Prostate gland (tissue), 2 donors: Measurements from ENCODE around the gene FXYD6. TPM values are rescaled to one million over a fixed set of nuclear protein-coding genes. Genes with fewer than 3 reads are reported as not detected.

Source experiments
- DNase-seq: peaks from one replicate; pipeline ENCODE4 v3.0.0-alpha.2; 2019; ENCODE audit warnings: low spot score
- H3K27ac ChIP-seq, 2 donors: fragments of 200-600 bp; sonication (generic); 2 replicates each; pipeline ENCODE4 v1.5.1; 2017 to 2019
- H3K27me3 ChIP-seq: fragments of 200-600 bp; sonication (generic); replicated peaks from 2 replicates; pipeline ENCODE4 v1.5.1; 2019; ENCODE audit not compliant: insufficient read depth
- H3K36me3 ChIP-seq, 2 donors: fragments of 200-600 bp; sonication (generic); 1 replicate in 1 of 2; 2 replicates in 1 of 2; pipeline versions ENCODE4 v1.5.1 to v1.8.1; 2017 to 2019
- H3K4me1 ChIP-seq: fragments of 200-600 bp; sonication (generic); replicated peaks from 2 replicates; pipeline ENCODE4 v1.5.1; 2019
- H3K4me3 ChIP-seq, 2 donors: fragments of 200-600 bp; sonication (generic); 2 replicates each; pipeline ENCODE4 v1.5.1; 2017 to 2019
- H3K9me3 ChIP-seq: fragments of 200-600 bp; sonication (generic); 2 replicates; pipeline ENCODE4 v1.5.1; 2017
- CTCF ChIP-seq, 4 experiments: fragments of 200-600 bp in 2 of 4; fragments of 450-650 bp in 2 of 4; sonication (generic) in 2 of 4; IDR thresholded peaks; 1 replicate in 3 of 4; 2 replicates in 1 of 4; pipeline ENCODE4 v1.5.1; 2016 to 2019; ENCODE audit warnings: antibody characterized with exemption in 4 of 4, mild to moderate bottlenecking in 2 of 4, moderate library complexity in 2 of 4
- POLR2A ChIP-seq: fragments of 450-650 bp; IDR thresholded peaks from one replicate; pipeline ENCODE4 v1.6.1; 2016; ENCODE audit warnings: antibody characterized with exemption, mild to moderate bottlenecking
- POLR2AphosphoS5 ChIP-seq: sonication (generic); formaldehyde crosslinking; IDR thresholded peaks from one replicate; pipeline ENCODE4 v1.6.1; 2017; ENCODE audit warnings: antibody characterized with exemption
- WGBS: methylation state at CpG from one replicate; pipeline ENCODE4 v1.1.5; 2018; 5-methylcytosine and 5-hydroxymethylcytosine counted together
- intact Hi-C: fragments of 100-400 bp; cut with DNase I; formaldehyde crosslinking; loops from one replicate; pipeline ENCODE4 v1.14.2; 2022
- total RNA-seq, 2 donors: library from RNA; depleted of rRNA; stranded (reverse); fragments of >200 nt; gene quantifications; one replicate each; pipeline ENCODE4 v1.1.0, GENCODE V29; 2016

The FXYD6 gene
- total RNA-seq, 2 donors from 2014 or later = 29.6 to 366 TPM

- no peak overlapping the region for H3K27ac ChIP-seq
- no peaks in the 10 kb centered on the region for H3K36me3 ChIP-seq
- WGBS = 90% methylated on average over 17 of the region's 17 CpGs
- H3K27me3 ChIP-seq = no peaks in the 10 kb centered on the region
- intact Hi-C loops = loop anchor here (5.0 kb wide), 1 partner anchor 66 kb away; no protein-coding TSS in a partner anchor
- TF ChIP-seq CTCF (IDR thresholded peaks at IDR 0.05) = no peak
- no peaks in the 10 kb centered on the region for H3K4me1 ChIP-seq
- DNase-seq = no peak
- no peak overlapping the region for H3K4me3 ChIP-seq
- H3K9me3 ChIP-seq = no peaks in the 10 kb centered on the region
Observed at GRCh38 chr11:117908109-117908895, 31.8 kb upstream of the FXYD6 start.

DNA sequence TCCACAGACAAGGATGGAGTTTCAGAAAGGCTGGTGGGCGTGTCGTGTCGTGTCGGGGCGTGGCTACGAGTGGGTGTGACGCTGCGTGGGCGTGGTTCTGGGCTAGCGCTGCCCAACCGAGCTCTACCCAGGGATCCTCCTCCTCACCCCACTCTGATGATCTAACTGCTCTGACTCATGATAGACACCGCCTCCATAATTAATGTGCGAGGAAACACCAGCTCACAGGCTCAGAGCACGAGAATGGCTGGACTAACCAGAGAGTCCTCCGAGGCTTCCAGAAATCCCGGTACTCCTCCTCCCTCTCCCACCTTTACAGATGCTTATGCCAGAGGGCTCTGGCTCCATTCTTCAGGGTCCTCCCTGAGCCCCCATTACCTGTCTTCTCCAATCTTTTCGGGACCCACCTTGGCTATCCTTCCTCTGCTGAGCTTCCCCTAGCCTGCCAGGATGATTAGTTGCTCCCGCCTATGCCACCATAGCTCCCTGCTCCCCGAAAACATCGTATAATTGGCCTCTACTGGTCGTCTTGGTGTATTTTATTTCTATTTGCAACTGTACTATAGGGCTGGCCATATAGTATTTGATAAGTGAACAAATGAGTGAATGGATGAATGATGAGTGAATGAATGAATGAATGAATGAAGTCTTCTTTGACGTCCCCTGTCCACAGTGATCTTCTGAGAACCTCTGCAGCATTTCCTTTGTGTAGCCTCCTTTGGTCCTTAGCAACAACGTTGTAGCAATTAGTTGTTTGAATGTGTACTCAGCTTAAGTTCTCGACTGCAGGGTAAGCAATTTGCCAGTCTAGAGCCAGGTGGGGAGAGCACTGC is 31.0 kb upstream of the FXYD6 start:
- H3K9me3 ChIP-seq = no peaks in the 10 kb centered on the region
- H3K4me3 ChIP-seq = no peak overlapping the region
- H3K4me1 ChIP-seq = no peaks in the 10 kb centered on the region
- intact Hi-C loops = loop anchor here (5.0 kb wide), 1 partner anchor 65 kb away; no protein-coding TSS in a partner anchor
- 35% methylated on average over 24 of the region's 24 CpGs for WGBS
- TF ChIP-seq CTCF (IDR thresholded peaks at IDR 0.05) (no peak), POLR2A (peak; percentile 17), POLR2AphosphoS5 (peak; percentile 78)
- no peaks in the 10 kb centered on the region for H3K36me3 ChIP-seq
- DNase-seq = peak; percentile 51
- no peaks in the 10 kb centered on the region for H3K27me3 ChIP-seq
- H3K27ac ChIP-seq = no peak overlapping the region

GRCh38 chr11:117906710-117907109 is 30.3 kb upstream of the FXYD6 start:
- no peak overlapping the region for H3K27ac ChIP-seq
- H3K27me3 ChIP-seq = no peaks in the 10 kb centered on the region
- no peaks in the 10 kb centered on the region for H3K36me3 ChIP-seq
- no peaks in the 10 kb centered on the region for H3K9me3 ChIP-seq
- TF ChIP-seq POLR2A = no peak
- TF ChIP-seq CTCF (IDR thresholded peaks at IDR 0.05) = no peak
- no peak for TF ChIP-seq POLR2AphosphoS5
- no peaks in the 10 kb centered on the region for H3K4me1 ChIP-seq
- DNase-seq = no peak
- intact Hi-C loops = loop anchor here (5.0 kb wide), 1 partner anchor 64 kb away; no protein-coding TSS in a partner anchor
- H3K4me3 ChIP-seq = no peak overlapping the region
- 74% methylated on average over 4 of the region's 4 CpGs for WGBS

DNA sequence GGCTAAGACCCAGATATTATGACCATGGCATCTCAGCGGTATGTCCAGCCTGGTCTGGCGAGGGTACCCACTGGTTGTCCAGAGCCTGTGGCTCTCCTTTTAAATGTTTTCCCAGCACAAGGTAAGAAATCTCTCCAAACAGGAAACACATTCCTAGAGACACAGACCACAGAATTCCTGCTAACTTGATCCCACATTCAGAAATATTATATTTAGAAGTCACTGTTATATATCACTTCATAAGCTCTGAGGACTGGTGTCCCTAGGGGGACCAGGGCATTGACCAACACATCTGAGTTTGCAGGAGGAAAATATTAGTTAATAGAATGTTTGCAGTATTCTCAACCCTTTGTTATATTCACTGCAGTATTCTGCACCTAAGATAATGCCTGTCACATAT is 29.7 kb upstream of the FXYD6 start:
- WGBS = 94% methylated on average over 2 of the region's 2 CpGs
- no peaks in the 10 kb centered on the region for H3K4me1 ChIP-seq
- no peak for DNase-seq

More for the DNA sequence above, 29.7 kb upstream of the FXYD6 start:
- intact Hi-C loops = loop anchor here (5.0 kb wide), 1 partner anchor 64 kb away; no protein-coding TSS in a partner anchor
- no peaks in the 10 kb centered on the region for H3K36me3 ChIP-seq
- no peak for TF ChIP-seq POLR2A
- TF ChIP-seq POLR2AphosphoS5 = no peak
- no peak for TF ChIP-seq CTCF (IDR thresholded peaks at IDR 0.05)
- H3K27me3 ChIP-seq = no peaks in the 10 kb centered on the region
- no peak overlapping the region for H3K4me3 ChIP-seq
- no peak overlapping the region for H3K27ac ChIP-seq
- no peaks in the 10 kb centered on the region for H3K9me3 ChIP-seq
